Type B pancreatic cell (in vitro differentiated cells): Measurements from ENCODE around the gene PIGZ. TPM values are rescaled to one million over a fixed set of nuclear protein-coding genes. Genes with fewer than 3 reads are reported as not detected.

Experiments used
- DNase-seq: peaks from one replicate; pipeline ENCODE4 v3.0.0; 2021; ENCODE audit warnings: mixed read lengths; ENCODE audit not compliant: unreplicated experiment; ENCODE audit errors: extremely low spot score
- H3K27ac Mint-ChIP-seq: 2 replicates; pipeline ENCODE4 v1.8.0; 2021; ENCODE audit warnings: mild to moderate bottlenecking, mixed read lengths
- H3K27me3 Mint-ChIP-seq: 2 replicates; pipeline ENCODE4 v1.8.0; 2021; ENCODE audit warnings: mixed read lengths
- H3K36me3 Mint-ChIP-seq: 2 replicates; pipeline ENCODE4 v1.8.0; 2021; ENCODE audit warnings: mixed read lengths
- H3K4me1 Mint-ChIP-seq: one replicate; pipeline ENCODE4 v1.8.0; 2021; ENCODE audit warnings: mixed read lengths; ENCODE audit not compliant: unreplicated experiment
- H3K4me3 Mint-ChIP-seq: 2 replicates; pipeline ENCODE4 v1.8.0; 2021; ENCODE audit warnings: mild to moderate bottlenecking, mixed read lengths
- H3K9me3 Mint-ChIP-seq: 2 replicates; pipeline ENCODE4 v1.8.0; 2021; ENCODE audit warnings: mixed read lengths
- CTCF ChIP-seq: fragments of 200-600 bp; sonication (generic); conservative IDR thresholded peaks from 2 replicates; pipeline ENCODE4 v1.5.0; 2021; ENCODE audit warnings: antibody characterized with exemption, mild to moderate bottlenecking
- total RNA-seq: library from RNA; stranded (reverse); gene quantifications from 2 replicates; pipeline ENCODE4 v1.2.1, GENCODE V29; 2021; ENCODE audit warnings: low replicate concordance

The PIGZ gene
- total RNA-seq, 1 donor from 2014 or later = 2.0 TPM

DNA sequence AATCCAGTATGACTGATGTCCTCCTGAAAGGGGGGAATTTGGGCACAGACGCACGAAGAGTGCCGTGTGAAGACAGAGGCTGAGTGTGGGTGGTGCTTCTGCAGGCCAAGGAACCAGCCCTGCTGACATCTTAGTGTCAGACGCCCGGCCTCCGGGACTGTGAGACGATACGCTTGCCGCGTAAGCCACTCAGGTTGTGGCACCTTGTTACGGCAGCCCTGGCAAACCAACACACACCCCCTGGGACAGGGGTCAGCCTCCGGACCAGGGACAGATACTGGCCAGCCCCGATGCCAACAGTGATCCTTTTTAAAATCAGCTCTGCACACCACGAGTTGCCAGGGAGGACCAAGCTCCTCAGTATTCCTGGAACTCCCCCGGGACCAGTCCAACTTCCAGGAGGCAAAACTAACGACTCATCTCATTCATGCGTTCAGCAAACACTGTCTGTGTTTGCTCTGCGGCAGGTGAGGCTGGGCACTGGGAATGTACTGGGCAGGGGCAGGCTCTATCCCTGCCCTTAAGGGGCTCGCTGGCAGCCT lies 21.2 kb upstream of the PIGZ start:
- H3K9me3 Mint-ChIP-seq = no peaks in the 10 kb centered on the region
- H3K27ac Mint-ChIP-seq = no peak overlapping the region
- no peak for DNase-seq
- TF ChIP-seq CTCF = no peak
- no peaks in the 10 kb centered on the region for H3K27me3 Mint-ChIP-seq
- H3K4me3 Mint-ChIP-seq = no peak overlapping the region
- no peaks in the 10 kb centered on the region for H3K36me3 Mint-ChIP-seq
- no peaks in the 10 kb centered on the region for H3K4me1 Mint-ChIP-seq

DNA sequence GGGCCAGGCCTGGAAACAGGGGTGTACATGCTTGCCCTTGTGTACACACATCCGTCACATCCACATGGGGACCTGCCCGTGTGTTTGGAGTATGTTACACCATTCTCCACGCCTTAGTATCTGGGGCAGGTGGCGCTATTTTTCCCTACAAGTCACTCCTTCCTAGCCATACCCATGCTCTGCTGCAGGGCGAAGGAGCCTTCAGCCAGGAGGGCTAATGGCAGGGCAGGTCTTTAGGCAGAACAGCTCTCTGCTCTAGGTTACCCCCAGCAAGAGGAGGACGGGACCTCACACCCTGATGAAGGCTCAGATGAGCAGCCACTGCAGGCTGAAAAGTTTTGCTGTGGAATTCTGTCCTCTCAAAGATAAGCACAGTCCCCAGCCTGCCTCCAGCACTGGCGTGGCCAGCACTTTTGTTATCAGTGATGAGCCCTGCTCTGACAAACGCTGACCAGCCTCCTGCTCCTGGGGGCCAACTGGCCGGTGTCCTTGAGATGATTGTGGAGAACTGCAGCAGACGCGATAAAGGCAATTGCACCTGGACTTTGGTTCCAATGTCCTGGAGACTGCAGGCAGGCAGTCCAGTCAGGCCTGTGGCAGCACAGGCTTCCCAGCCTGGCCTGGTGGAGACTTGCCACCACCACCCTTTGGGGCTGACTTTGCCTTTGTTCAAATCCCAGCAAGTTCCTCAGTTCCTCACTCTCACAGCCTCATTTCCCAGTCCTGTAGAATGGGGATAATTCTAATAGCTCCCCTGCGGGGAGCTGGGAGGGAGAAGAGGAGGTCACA lies 19.8 kb upstream of the PIGZ start:
- DNase-seq = no peak
- H3K4me1 Mint-ChIP-seq = no peaks in the 10 kb centered on the region
- peaks cover 4% of the 10 kb centered on the region for H3K9me3 Mint-ChIP-seq
- no peak for TF ChIP-seq CTCF
- no peaks in the 10 kb centered on the region for H3K27me3 Mint-ChIP-seq
- no peak overlapping the region for H3K4me3 Mint-ChIP-seq
- no peak overlapping the region for H3K27ac Mint-ChIP-seq
- H3K36me3 Mint-ChIP-seq = no peaks in the 10 kb centered on the region

DNA sequence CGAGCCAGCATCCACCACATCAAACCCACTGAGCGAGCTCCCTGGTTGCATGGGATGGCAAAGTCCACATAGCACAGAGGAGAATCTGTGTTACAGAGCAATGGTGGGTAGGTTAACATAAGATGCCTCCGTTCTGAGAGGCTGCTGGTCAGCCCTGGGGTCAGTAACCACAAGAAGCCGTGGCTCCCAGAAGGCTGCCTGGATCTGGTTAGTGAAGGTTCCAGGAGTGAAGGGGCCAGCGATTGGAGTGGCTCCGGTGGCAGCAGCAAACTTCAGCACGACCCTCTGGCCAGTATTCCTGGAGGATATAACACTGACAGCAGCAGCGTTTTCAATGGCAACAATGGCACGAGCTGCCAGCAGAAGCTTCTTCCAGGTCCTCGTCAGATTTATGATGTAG lies 18.4 kb upstream of the PIGZ start:
- no peak overlapping the region for H3K27ac Mint-ChIP-seq
- no peak overlapping the region for H3K4me3 Mint-ChIP-seq
- H3K4me1 Mint-ChIP-seq = no peaks in the 10 kb centered on the region
- no peak for TF ChIP-seq CTCF
- no peak for DNase-seq
- H3K9me3 Mint-ChIP-seq = peaks cover 7% of the 10 kb centered on the region
- no peaks in the 10 kb centered on the region for H3K36me3 Mint-ChIP-seq
- peaks cover 3% of the 10 kb centered on the region for H3K27me3 Mint-ChIP-seq

GRCh38 chr3:196985954-196986885 lies 17.6 kb upstream of the PIGZ start:
- no peak for DNase-seq
- peak; percentile 52 for TF ChIP-seq CTCF
- H3K27ac Mint-ChIP-seq = no peak overlapping the region
- no peak overlapping the region for H3K4me3 Mint-ChIP-seq
- H3K9me3 Mint-ChIP-seq = peaks cover 13% of the 10 kb centered on the region
- H3K36me3 Mint-ChIP-seq = no peaks in the 10 kb centered on the region
- H3K4me1 Mint-ChIP-seq = no peaks in the 10 kb centered on the region
- H3K27me3 Mint-ChIP-seq = peaks cover 7% of the 10 kb centered on the region

- H3K27me3 Mint-ChIP-seq = peaks cover 7% of the 10 kb centered on the region
- H3K4me3 Mint-ChIP-seq = no peak overlapping the region
- DNase-seq = no peak
- no peaks in the 10 kb centered on the region for H3K36me3 Mint-ChIP-seq
- H3K4me1 Mint-ChIP-seq = no peaks in the 10 kb centered on the region
- no peak overlapping the region for H3K27ac Mint-ChIP-seq
- H3K9me3 Mint-ChIP-seq = peaks cover 13% of the 10 kb centered on the region
- no peak for TF ChIP-seq CTCF
Measured at GRCh38 chr3:196985298-196985697, 16.7 kb upstream of the PIGZ start.
